ENCODE measurements around the gene CACNA2D3. TPM values are rescaled to one million over a fixed set of nuclear protein-coding genes. Genes with fewer than 3 reads are reported as not detected.

Gene CACNA2D3
- total RNA-seq, 4 donors from 2014 or later = 0.27 to 1.5 (median 0.79) TPM

- 79 to 83% methylated on average over 2 of the region's 2 CpGs for WGBS, 2 donors
- intact Hi-C loops (cut with DNase I; ENCODE audit: low total_unique reads) = no loop called here
- no peak for TF ChIP-seq POLR2A (IDR thresholded peaks at IDR 0.05)
- no peak for TF ChIP-seq CTCF (IDR thresholded peaks at IDR 0.05)
Measured at GRCh38 chr3:55122312-55122711, 1000.0 kb downstream of the CACNA2D3 start.

More at GRCh38 chr3:55122312-55122711, 1000.0 kb downstream of the CACNA2D3 start:
- DNase-seq (ENCODE audit: low spot score in 2 of 2) = no peak
- no peak overlapping the region for H3K4me3 ChIP-seq (ENCODE audit: low read depth, poor library complexity, severe bottlenecking)

Other genes with a start within 250 kb of the CACNA2D3 start
- 10 to 100 TPM; 12.0 to 22.4 (median 19.2) TPM for gene ACTR8, start 240.4 kb upstream of the CACNA2D3 start, total RNA-seq
- 10 to 100 TPM; 23.0 to 47.2 (median 30.1) TPM for gene SELENOK, start 230.7 kb upstream of the CACNA2D3 start, total RNA-seq

All from lower leg skin (tissue), 4 donors.